H1 (cell line): ENCODE data around the gene NXPH3. TPM values are rescaled to one million over a fixed set of nuclear protein-coding genes. Genes with fewer than 3 reads are reported as not detected.

Experiments
- CBX5 ChIP-seq: fragments of 300-800, 300-1000 bp; sonication (generic); IDR thresholded peaks from 2 replicates; pipeline ENCODE4 v1.7.1; 2016; ENCODE audit warnings: antibody characterized with exemption, low read length, low read depth
- CBX8 ChIP-seq: fragments of 300-800, 300-1000 bp; sonication (generic); IDR thresholded peaks from 2 replicates; pipeline ENCODE4 v1.7.1; 2016; ENCODE audit warnings: low read depth, low read length, borderline replicate concordance
- EGR1 ChIP-seq: IDR thresholded peaks from 2 replicates; pipeline ENCODE4 v1.6.1; 2011; ENCODE audit warnings: low read depth, low read length, borderline replicate concordance
- TAF7 ChIP-seq: optimal IDR thresholded peaks from 2 replicates; pipeline ENCODE3; 2011; ENCODE audit warnings: low read depth, mild to moderate bottlenecking, inconsistent platforms, low read length, moderate library complexity, borderline replicate concordance
- polyA plus RNA-seq, 7 experiments: library from polyadenylated mRNA; depleted of rRNA in 3 of 7; stranded (reverse) in 5 of 7; unstranded in 2 of 7; fragments of >200 nt in 5 of 7; fragments of 200-250 nt in 2 of 7; gene quantifications; 1 replicate in 5 of 7; 2 replicates in 1 of 7; 4 replicates in 1 of 7; pipeline versions ENCODE4 v1.2.1 to v1.2.3, GENCODE V29; 2011 to 2013; ENCODE audit warnings: missing spikeins in 2 of 7, mixed read lengths in 2 of 7
- total RNA-seq: library from RNA; stranded (reverse); fragmentation: NEBNext Ultra II Directional; extraction: Animal tissue kit (Norgen Biotek cat#: 25700); gene quantifications from 2 replicates; pipeline ENCODE4 v1.2.1, GENCODE V29; 2021

Gene NXPH3
- total and polyA plus RNA-seq, 2 of the 8 experiments (the other 6 are each of a cell fraction or from before 2014, with no cell fraction given): 2.5 to 3.7 TPM

DNA sequence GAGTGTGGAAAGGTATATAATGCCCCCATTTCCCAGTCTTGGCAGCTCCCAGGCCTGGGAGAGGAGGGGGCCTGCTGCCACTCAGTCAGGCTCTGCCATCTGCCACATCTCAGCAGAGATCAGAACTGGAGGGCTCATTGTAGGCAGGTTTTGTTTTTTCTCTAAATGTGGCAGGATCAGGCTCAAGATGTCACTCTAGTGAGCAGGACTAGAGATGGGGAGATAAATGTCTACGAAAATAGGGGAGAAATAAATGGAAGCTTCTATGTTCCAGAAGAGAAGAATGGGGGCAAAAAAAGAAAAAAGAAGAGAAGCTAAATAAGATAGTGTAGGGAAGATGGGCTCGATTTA, 13.9 kb downstream of the NXPH3 start (continued):
- no peak for TF ChIP-seq CBX5
- no peak for TF ChIP-seq EGR1
- TF ChIP-seq CBX8: no peak
- no peak for TF ChIP-seq TAF7
